H1 (cell line): Measurements from ENCODE around the gene GNG7. TPM values are rescaled to one million over a fixed set of nuclear protein-coding genes. Genes with fewer than 3 reads are reported as not detected.

ENCODE experiments used
- CTCF ChIA-PET: fragments of 300-600 bp; sonication (Branson Sonifier 250); formaldehyde crosslinking; loops from one replicate; lab custom pipeline; 2021; ENCODE audit not compliant: partially characterized antibody; lab: Charles Lee
- POLR2A ChIA-PET: fragments of 300-600 bp; sonication (Branson Sonifier 250); formaldehyde crosslinking; loops from one replicate; lab custom pipeline; 2021; ENCODE audit warnings: inconsistent platforms; ENCODE audit not compliant: partially characterized antibody; lab: Charles Lee
- DNase-seq, 2 experiments: peaks; one replicate each; pipeline versions ENCODE4 v3.0.0 to v3.0.0-alpha.2; 2010 to 2022; ENCODE audit warnings: low spot score in 2 of 2, low read depth in 1 of 2, mixed read lengths in 1 of 2
- FAIRE-seq: peaks from 2 replicates; lab custom pipeline; 2011; peaks lifted over from hg19 to GRCh38; lab: Jason Lieb, UNC
- H2AFZ ChIP-seq: 2 replicates; pipeline ENCODE4 v1.8.1; 2012; ENCODE audit warnings: low read length, inconsistent platforms
- H2AK5ac ChIP-seq: 2 replicates; pipeline ENCODE4 v1.6.1; 2013; ENCODE audit warnings: low read depth, low read length
- H2BK120ac ChIP-seq: replicated peaks from 2 replicates; pipeline ENCODE3; 2013; ENCODE audit warnings: low read depth, low read length, inconsistent platforms
- H2BK12ac ChIP-seq: 2 replicates; pipeline ENCODE4 v1.6.1; 2013; ENCODE audit warnings: low read depth, low read length
- H2BK15ac ChIP-seq: 2 replicates; pipeline ENCODE4 v1.6.1; 2013; ENCODE audit warnings: low read length
- H2BK20ac ChIP-seq: 2 replicates; pipeline ENCODE4 v1.6.1; 2013; ENCODE audit warnings: low read length
- H2BK5ac ChIP-seq: 2 replicates; pipeline ENCODE4 v1.6.1; 2013; ENCODE audit warnings: low read depth, low read length
- H3K14ac ChIP-seq: 2 replicates; pipeline ENCODE4 v1.6.1; 2013; ENCODE audit warnings: inconsistent platforms; ENCODE audit not compliant: insufficient read length
- H3K18ac ChIP-seq: 2 replicates; pipeline ENCODE4 v1.6.1; 2013; ENCODE audit warnings: low read length; ENCODE audit errors: extremely low read depth
- H3K23ac ChIP-seq: 2 replicates; pipeline ENCODE4 v1.6.1; 2013; ENCODE audit warnings: inconsistent platforms; ENCODE audit not compliant: insufficient read length
- H3K23me2 ChIP-seq: 2 replicates; pipeline ENCODE4 v1.6.1; 2013; ENCODE audit warnings: low read depth, low read length
- H3K27ac ChIP-seq: 2 replicates; pipeline ENCODE4 v1.6.1; 2011; ENCODE audit warnings: low read depth, low read length, inconsistent platforms
- H3K27me3 ChIP-seq, 4 experiments: replicated peaks in 1 of 4; 1 replicate in 1 of 4; 2 replicates in 3 of 4; pipeline versions ENCODE4 v1.6.1 to v1.8.1; 2011 to 2013; ENCODE audit warnings: low read length in 3 of 4, mild to moderate bottlenecking in 3 of 4, inconsistent platforms in 2 of 4, mixed read lengths in 2 of 4, moderate library complexity in 1 of 4; ENCODE audit not compliant: control insufficient read depth in 3 of 4, insufficient read depth in 3 of 4; ENCODE audit errors: extremely low read depth in 1 of 4
- H3K36me3 ChIP-seq, 4 experiments: 2 replicates each; pipeline versions ENCODE4 v1.6.1 to v1.8.1; 2011 to 2013; ENCODE audit warnings: mild to moderate bottlenecking in 4 of 4, low read length in 3 of 4, moderate library complexity in 2 of 4, control low read depth in 1 of 4, inconsistent platforms in 1 of 4; ENCODE audit not compliant: insufficient read depth in 4 of 4, control insufficient read depth in 2 of 4
- H3K4ac ChIP-seq: replicated peaks from 2 replicates; pipeline ENCODE3; 2013; ENCODE audit warnings: low read length, low read depth, mixed read lengths, inconsistent platforms; ENCODE audit not compliant: insufficient read length
- H3K4me1 ChIP-seq, 4 experiments: replicated peaks in 1 of 4; 1 replicate in 1 of 4; 2 replicates in 3 of 4; pipeline versions ENCODE4 v1.6.1 to v1.8.1; 2011 to 2013; ENCODE audit warnings: low read length in 3 of 4, inconsistent platforms in 2 of 4, mixed read lengths in 1 of 4; ENCODE audit not compliant: insufficient read depth in 4 of 4, control insufficient read depth in 3 of 4
- H3K4me2 ChIP-seq, 2 experiments: 2 replicates each; pipeline versions ENCODE4 v1.6.1 to v1.8.1; 2011 to 2013; ENCODE audit warnings: low read depth in 2 of 2, low read length in 2 of 2, control low read depth in 1 of 2, inconsistent platforms in 1 of 2, mild to moderate bottlenecking in 1 of 2; ENCODE audit not compliant: insufficient read depth in 1 of 2
- H3K4me3 ChIP-seq, 4 experiments: fragments of 200-600, 300-600 bp in 1 of 4; sonication (generic), shearing (Covaris generic), sonication (Bioruptor Twin) in 1 of 4; 2 replicates each; pipeline versions ENCODE4 v1.5.1 to v1.8.1; 2011 to 2016; ENCODE audit warnings: low read length in 4 of 4, low read depth in 3 of 4, control low read depth in 2 of 4, inconsistent platforms in 2 of 4, mild to moderate bottlenecking in 2 of 4, mixed read lengths in 1 of 4, moderate library complexity in 1 of 4; ENCODE audit not compliant: insufficient read depth in 2 of 4; ENCODE audit errors: extremely low read depth in 1 of 4
- H3K56ac ChIP-seq: replicated peaks from 2 replicates; pipeline ENCODE3; 2013; ENCODE audit warnings: low read depth, mild to moderate bottlenecking, mixed read lengths, low read length, inconsistent platforms; ENCODE audit not compliant: insufficient read length
- H3K79me1 ChIP-seq: 2 replicates; pipeline ENCODE4 v1.6.1; 2013; ENCODE audit warnings: low read depth, low read length, control low read depth
- H3K79me2 ChIP-seq, 2 experiments: 2 replicates each; pipeline versions ENCODE4 v1.6.1 to v1.8.1; 2012 to 2013; ENCODE audit warnings: low read length in 2 of 2, mild to moderate bottlenecking in 2 of 2, inconsistent platforms in 1 of 2; ENCODE audit not compliant: insufficient read depth in 2 of 2, control insufficient read depth in 1 of 2
- H3K9ac ChIP-seq, 4 experiments: replicated peaks in 1 of 4; 1 replicate in 1 of 4; 2 replicates in 3 of 4; pipeline versions ENCODE4 v1.6.1 to v1.8.1; 2011 to 2013; ENCODE audit warnings: low read depth in 3 of 4, low read length in 3 of 4, control low read depth in 2 of 4, mild to moderate bottlenecking in 2 of 4, moderate library complexity in 2 of 4, inconsistent platforms in 1 of 4; ENCODE audit errors: extremely low read depth in 1 of 4
- H3K9me3 ChIP-seq, 2 experiments: 2 replicates each; pipeline versions ENCODE4 v1.6.1 to v1.8.1; 2012 to 2013; ENCODE audit warnings: mild to moderate bottlenecking in 2 of 2, moderate library complexity in 2 of 2, control low read depth in 1 of 2, inconsistent platforms in 1 of 2, low read depth in 1 of 2, low read length in 1 of 2, mixed read lengths in 1 of 2; ENCODE audit not compliant: insufficient read depth in 2 of 2
- H4K20me1 ChIP-seq, 2 experiments: replicated peaks in 1 of 2; 2 replicates each; pipeline versions ENCODE3 to v1.8.1; 2011 to 2013; ENCODE audit warnings: inconsistent platforms in 2 of 2, low read length in 2 of 2, mild to moderate bottlenecking in 1 of 2; ENCODE audit not compliant: insufficient read depth in 2 of 2, control insufficient read depth in 1 of 2
- H4K5ac ChIP-seq: 2 replicates; pipeline ENCODE4 v1.6.1; 2013; ENCODE audit warnings: low read length, low read depth, mixed read lengths, inconsistent platforms; ENCODE audit not compliant: insufficient read length
- H4K8ac ChIP-seq: 2 replicates; pipeline ENCODE4 v1.8.0; 2013; ENCODE audit warnings: mild to moderate bottlenecking, moderate library complexity, low read length, inconsistent platforms; ENCODE audit not compliant: insufficient read depth; ENCODE audit errors: extremely low read depth
- H4K91ac ChIP-seq: replicated peaks from 2 replicates; pipeline ENCODE3; 2013; ENCODE audit warnings: low read length, mixed read lengths, inconsistent platforms; ENCODE audit not compliant: insufficient read length
- KDM4A ChIP-seq: IDR thresholded peaks from one replicate; pipeline ENCODE4 v1.7.1; 2012; ENCODE audit warnings: low read depth, mild to moderate bottlenecking, moderate library complexity, low read length, inconsistent platforms; ENCODE audit not compliant: severe bottlenecking
- POLR2AphosphoS5 ChIP-seq: IDR thresholded peaks from 2 replicates; pipeline ENCODE4 v1.6.1; 2011; ENCODE audit warnings: low read depth, low read length
- RXRA ChIP-seq: IDR thresholded peaks from 2 replicates; pipeline ENCODE4 v1.6.1; 2011; ENCODE audit warnings: low read depth, mild to moderate bottlenecking, low read length, moderate library complexity; ENCODE audit not compliant: insufficient read depth
- WGBS, 2 experiments: shearing (Covaris generic) in 1 of 2; methylation state at CpG; one replicate each; pipeline versions ENCODE4 v1.1.6 to v1.1.7; 2013 to 2015; ENCODE audit warnings: low lambda C conversion rate in 2 of 2, mixed read lengths in 2 of 2, inconsistent platforms in 1 of 2, low coverage in 1 of 2, missing lambda C conversion rate in 1 of 2; ENCODE audit not compliant: insufficient replicate concordance in 2 of 2, insufficient coverage in 1 of 2, insufficient read length in 1 of 2; ENCODE audit errors: extremely low coverage in 1 of 2, missing lambda C conversion rate in 1 of 2; 5-methylcytosine and 5-hydroxymethylcytosine counted together
- polyA plus RNA-seq, 7 experiments: library from polyadenylated mRNA; depleted of rRNA in 3 of 7; stranded (reverse) in 5 of 7; unstranded in 2 of 7; fragments of >200 nt in 5 of 7; fragments of 200-250 nt in 2 of 7; gene quantifications; 1 replicate in 5 of 7; 2 replicates in 1 of 7; 4 replicates in 1 of 7; pipeline versions ENCODE4 v1.2.1 to v1.2.3, GENCODE V29; 2011 to 2013; ENCODE audit warnings: missing spikeins in 2 of 7, mixed read lengths in 2 of 7
- total RNA-seq: library from RNA; stranded (reverse); fragmentation: NEBNext Ultra II Directional; extraction: Animal tissue kit (Norgen Biotek cat#: 25700); gene quantifications from 2 replicates; pipeline ENCODE4 v1.2.1, GENCODE V29; 2021

GNG7 gene
- total and polyA plus RNA-seq, 2 of the 8 experiments (the other 6 are each of a cell fraction or from before 2014, with no cell fraction given) = 2.8 to 7.8 TPM

DNA sequence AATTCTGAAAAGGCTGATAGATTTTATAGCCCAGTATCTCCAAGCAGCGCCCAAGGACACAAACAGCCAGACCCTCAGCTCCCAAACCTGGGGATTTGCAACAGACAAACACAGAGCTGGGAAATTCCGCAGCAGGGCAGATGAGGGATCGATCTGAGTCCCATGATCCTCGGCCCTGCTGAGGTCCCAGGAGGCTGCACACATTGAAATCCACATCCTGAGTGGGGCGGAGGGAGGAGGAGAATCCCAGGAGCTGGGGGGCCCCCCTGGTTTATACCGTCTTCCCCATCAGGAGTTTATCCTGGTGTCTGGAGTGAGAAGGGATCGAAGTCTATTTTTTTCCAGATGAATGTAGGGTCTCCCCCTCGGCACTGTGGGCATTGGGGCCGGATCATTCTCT is 49.3 kb downstream of the GNG7 start:
- no peak overlapping the region for H2AFZ ChIP-seq
- H3K27ac ChIP-seq = no peak overlapping the region
- no peak overlapping the region for H3K56ac ChIP-seq
- H2BK20ac ChIP-seq = no peak overlapping the region
- H2BK15ac ChIP-seq = no peak overlapping the region
- H3K79me2 ChIP-seq = no peaks in the 10 kb centered on the region
- H3K79me1 ChIP-seq = no peaks in the 10 kb centered on the region
- H3K4me3 ChIP-seq = no peak overlapping the region
- TF ChIP-seq RXRA = no peak
- TF ChIP-seq POLR2AphosphoS5 = no peak
- no peak for TF ChIP-seq KDM4A
- H4K20me1 ChIP-seq = peaks cover 0 to 2% of the 10 kb centered on the region in 2 experiments
- DNase-seq (no peak), FAIRE-seq (no peak)
- no peak overlapping the region for H2BK120ac ChIP-seq
- H2BK5ac ChIP-seq = no peak overlapping the region
- H4K5ac ChIP-seq = no peak overlapping the region
- no peaks in the 10 kb centered on the region for H3K27me3 ChIP-seq
- peaks cover 0 to 10% (median 6%) of the 10 kb centered on the region in 4 experiments; a peak in 5 of 7 replicates for H3K4me1 ChIP-seq
- CTCF ChIA-PET = interaction anchor here (0.8 to 2.6 kb wide), 4 partner anchors 17 to 229 kb away, joined by 3 to 19 read pairs (median 4); no protein-coding TSS in a partner anchor
- no peak overlapping the region for H4K8ac ChIP-seq
- H3K23ac ChIP-seq = no peak overlapping the region
- no peak overlapping the region for H2AK5ac ChIP-seq
- H3K9ac ChIP-seq = no peak overlapping the region
- H4K91ac ChIP-seq = no peak overlapping the region
- POLR2A ChIA-PET = no interaction called here
- H3K4me2 ChIP-seq = 0 out of 4 replicates have a peak overlapping the region, but pooled peaks of 1 of the 2 experiments have one; percentile 35
- no peak overlapping the region for H3K4ac ChIP-seq
- no peak overlapping the region for H3K18ac ChIP-seq
- H2BK12ac ChIP-seq = no peak overlapping the region
- H3K14ac ChIP-seq = no peak overlapping the region
- H3K23me2 ChIP-seq = no peaks in the 10 kb centered on the region
- H3K36me3 ChIP-seq = no peaks in the 10 kb centered on the region
- WGBS, 2 experiments = 88% methylated on average over 9 of the region's 9 CpGs; no CpG with 5 or more reads in 1 of the 2 experiments
- no peaks in the 10 kb centered on the region for H3K9me3 ChIP-seq
